GM21423 (cell line): ENCODE data around the gene MUC5AC.

Experiments
- ATAC-seq: cut with Tn5 transposase; IDR thresholded peaks from one replicate; pipeline ENCODE4 v1.9.1; 2021; ENCODE audit warnings: mild to moderate bottlenecking, moderate library complexity; ENCODE audit not compliant: unreplicated experiment

Gene MUC5AC

DNA sequence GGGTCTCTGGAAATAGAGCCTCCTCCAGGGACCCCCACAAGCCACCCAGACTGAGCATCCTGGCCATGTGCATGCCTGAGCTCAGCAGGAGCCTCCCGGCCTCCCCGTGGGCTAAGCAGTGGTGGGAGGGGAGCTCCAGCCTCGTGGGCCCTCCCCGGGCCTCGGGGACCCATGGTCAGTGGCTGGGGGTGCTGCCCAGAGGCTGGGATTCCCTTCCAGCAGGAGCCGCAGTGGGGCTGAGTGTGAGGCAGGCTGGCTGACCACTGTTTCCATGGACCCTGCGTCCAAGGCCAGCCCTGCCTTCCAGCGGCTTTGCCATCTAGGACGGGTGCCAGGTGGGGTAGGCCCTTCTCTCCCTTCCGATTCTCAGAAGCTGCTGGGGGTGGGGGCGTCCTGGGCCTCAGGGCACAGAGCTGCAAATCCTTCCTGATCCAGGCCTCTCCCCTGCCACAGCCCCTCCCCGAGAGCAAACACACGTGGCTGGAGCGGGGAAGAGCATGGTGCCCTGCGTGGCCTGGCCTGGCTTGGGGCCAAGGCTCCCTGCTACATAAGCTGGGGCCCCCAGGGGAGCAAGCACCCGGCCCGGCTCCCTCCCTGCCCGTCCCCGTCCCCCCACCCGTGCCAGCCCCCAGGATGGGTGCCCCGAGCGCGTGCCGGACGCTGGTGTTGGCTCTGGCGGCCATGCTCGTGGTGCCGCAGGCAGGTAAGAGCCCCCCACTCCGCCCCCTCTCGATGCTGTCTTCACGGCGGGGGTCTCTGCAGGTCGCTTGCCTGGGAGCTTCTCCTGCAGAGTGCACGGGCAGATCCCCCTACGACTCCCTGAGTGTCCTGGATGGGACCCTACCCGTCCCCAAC lies 65.0 kb downstream of the MUC5AC start, which contains the start of gene MUC5B:
Gene MUC5B, plus strand, starts transcription at position 576 of the 855 bp plus-strand sequence. Its CDS starts 58 bp downstream, at position 634.
- ATAC-seq, result no peak

- no peak for ATAC-seq
Measured at GRCh38 chr11:1223346-1224110, 65.8 kb downstream of the MUC5AC start.

DNA sequence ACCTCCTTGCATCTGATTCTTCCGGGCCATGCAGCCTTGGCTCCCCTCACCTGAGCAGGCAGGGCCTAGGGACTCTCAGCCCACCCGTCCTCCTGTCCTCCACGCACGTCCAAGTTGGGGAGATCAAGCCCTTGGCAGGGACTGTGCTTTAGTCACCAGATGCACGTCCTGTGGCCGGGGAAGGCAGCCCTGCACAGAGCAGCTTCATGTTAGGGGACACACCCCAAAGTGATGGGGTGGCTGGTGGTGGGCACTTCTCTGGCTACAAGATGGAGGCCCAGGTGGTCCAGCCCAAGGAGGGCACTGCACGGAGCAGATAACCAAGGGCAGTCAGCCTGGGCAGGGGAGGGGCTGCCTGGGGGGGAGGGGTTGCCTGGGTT lies 66.3 kb downstream of the MUC5AC start:
- ATAC-seq, result no peak

GRCh38 chr11:1224491-1225385 lies 67.0 kb downstream of the MUC5AC start:
- no peak for ATAC-seq

DNA sequence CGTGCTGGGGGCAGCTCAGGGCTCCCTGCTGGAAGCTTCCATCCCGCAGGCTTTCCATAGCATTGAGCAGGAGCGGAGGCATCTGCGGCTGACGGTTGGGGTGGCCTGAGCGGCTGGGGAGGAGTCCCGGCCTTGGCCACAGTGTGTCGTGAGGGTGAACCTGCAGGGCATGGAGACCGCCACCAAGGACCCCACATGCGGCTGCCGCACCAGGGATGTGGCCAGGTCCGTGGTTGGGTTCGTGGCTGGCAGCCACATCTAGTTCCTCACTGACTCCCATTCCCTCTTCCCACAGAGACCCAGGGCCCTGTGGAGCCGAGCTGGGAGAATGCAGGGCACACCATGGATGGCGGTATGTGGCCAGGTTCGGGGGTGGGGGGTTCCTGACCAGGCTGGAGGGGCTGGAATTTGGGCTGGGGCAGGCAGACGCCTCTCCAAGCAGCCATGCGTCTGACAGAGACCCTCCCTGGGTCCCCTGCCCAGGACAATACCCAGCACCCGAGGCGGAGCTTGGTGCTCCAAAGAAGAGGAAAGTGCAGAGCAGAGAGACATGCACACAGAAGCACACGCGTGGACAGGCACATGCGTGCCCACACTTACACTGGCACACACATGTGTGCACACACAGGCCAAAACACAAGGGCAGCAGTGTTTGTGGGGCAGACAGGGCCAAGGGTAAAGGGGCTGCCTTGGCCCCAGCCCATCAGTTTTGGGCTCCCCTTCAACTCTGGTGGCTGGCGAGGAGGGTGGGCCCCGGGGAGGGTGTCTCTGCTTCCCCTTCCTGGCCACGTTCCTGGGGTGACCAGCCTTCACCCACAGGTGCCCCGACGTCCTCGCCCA lies 67.9 kb downstream of the MUC5AC start:
- no peak for ATAC-seq

GRCh38 chr11:1226226-1226985 lies 68.7 kb downstream of the MUC5AC start:
- ATAC-seq, result no peak

- ATAC-seq, result no peak
Measured at GRCh38 chr11:1226986-1227550, 69.3 kb downstream of the MUC5AC start.

GRCh38 chr11:1227551-1228100 lies 69.9 kb downstream of the MUC5AC start:
- ATAC-seq, result no peak

GRCh38 chr11:1228101-1228821 lies 70.5 kb downstream of the MUC5AC start:
- no peak for ATAC-seq

GRCh38 chr11:1228921-1229451 lies 71.2 kb downstream of the MUC5AC start:
- ATAC-seq, result no peak

DNA sequence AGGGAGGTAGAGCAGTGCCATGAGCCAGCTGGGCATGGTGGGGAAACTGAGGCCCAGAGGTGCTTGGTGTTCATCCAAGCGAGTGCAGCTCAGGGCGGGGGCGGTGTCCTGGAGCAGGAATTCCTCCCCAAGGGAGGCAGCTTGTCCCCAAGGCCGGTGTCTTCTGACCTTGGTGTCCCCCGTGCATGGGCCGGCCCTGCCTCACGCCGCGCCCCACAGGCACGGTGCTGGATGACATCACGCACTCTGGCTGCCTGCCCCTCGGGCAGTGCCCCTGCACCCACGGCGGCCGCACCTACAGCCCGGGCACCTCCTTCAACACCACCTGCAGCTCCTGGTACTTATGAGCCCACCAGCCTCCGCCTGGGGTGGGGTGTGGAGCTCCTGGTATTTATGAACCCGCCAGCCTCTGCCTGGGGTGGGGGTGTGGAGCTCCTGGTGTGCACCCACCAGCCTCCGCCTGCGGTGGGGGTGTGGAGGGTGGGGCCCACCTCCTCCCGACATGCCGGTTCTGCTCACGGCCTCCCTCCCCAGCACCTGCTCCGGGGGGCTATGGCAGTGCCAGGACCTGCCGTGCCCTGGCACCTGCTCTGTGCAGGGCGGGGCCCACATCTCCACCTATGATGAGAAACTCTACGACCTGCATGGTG lies 71.8 kb downstream of the MUC5AC start:
- no peak for ATAC-seq

GRCh38 chr11:1230121-1230455 lies 72.3 kb downstream of the MUC5AC start:
- ATAC-seq, result no peak

DNA sequence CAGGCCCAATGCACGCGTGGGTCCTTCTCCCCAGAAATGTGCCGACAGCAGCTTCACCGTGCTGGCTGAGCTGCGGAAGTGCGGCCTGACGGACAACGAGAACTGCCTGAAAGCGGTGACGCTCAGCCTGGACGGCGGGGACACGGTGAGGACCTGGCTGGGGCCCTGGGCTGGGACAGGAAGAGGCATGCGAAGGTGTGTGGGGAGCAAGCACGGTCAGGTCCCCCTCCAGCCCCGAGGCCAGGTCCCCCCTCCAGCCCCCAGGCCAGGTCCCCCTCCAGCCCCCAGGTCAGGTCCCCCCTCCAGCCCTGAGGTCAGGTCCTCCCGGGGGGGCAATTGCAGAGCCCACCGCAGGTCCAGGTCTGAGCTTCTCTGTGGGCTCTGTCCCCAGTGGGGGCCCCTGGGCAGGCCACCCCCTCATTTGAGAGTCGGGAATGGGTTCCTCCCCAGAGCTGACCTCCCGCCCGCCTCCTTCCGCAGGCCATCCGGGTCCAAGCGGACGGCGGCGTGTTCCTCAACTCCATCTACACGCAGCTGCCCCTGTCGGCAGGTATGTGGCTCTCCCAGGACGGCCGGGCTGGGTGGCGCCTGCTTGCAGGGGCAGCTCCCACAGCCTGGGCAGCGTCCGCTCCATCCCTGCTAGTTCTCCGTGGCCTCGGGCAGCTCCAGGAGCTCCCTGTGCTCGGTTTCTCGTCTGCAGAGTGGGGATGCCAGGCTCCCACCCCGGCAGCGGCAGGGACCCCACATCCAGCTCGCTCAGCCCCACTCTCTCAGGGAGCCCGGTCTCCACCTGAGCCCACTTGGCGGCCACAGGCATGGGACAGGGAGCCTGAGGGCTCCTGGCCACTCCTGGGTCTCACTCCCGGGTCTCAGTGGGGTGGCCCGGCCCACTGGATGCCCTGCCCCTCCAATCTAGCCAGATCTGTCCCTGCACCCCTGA lies 73.0 kb downstream of the MUC5AC start:
- ATAC-seq, result no peak

DNA sequence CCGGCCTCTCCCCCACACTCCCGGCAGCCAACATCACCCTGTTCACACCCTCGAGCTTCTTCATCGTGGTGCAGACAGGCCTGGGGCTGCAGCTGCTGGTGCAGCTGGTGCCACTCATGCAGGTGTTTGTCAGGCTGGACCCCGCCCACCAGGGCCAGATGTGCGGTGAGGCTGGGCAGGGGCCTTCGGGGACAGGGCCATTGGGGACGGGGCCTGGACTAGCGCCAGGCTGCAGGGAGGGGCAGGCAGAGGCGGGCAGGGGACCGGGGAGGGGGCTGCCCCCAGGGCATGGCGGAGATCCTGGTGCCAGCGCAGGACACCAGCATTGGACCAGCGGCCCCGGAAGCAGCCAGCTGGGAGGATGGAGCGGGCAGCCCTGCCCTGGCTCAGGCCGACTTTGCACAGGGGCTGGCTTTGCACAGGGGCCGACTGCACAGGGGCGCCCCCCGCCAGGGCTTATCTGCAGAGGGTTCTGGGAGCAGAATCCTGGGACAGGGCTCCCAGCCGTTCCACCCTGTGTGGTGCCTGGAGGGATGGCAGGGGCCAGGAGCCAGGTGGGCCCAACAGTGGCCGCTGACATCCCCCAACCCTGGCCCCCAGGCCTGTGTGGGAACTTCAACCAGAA lies 73.8 kb downstream of the MUC5AC start:
- no peak for ATAC-seq

DNA sequence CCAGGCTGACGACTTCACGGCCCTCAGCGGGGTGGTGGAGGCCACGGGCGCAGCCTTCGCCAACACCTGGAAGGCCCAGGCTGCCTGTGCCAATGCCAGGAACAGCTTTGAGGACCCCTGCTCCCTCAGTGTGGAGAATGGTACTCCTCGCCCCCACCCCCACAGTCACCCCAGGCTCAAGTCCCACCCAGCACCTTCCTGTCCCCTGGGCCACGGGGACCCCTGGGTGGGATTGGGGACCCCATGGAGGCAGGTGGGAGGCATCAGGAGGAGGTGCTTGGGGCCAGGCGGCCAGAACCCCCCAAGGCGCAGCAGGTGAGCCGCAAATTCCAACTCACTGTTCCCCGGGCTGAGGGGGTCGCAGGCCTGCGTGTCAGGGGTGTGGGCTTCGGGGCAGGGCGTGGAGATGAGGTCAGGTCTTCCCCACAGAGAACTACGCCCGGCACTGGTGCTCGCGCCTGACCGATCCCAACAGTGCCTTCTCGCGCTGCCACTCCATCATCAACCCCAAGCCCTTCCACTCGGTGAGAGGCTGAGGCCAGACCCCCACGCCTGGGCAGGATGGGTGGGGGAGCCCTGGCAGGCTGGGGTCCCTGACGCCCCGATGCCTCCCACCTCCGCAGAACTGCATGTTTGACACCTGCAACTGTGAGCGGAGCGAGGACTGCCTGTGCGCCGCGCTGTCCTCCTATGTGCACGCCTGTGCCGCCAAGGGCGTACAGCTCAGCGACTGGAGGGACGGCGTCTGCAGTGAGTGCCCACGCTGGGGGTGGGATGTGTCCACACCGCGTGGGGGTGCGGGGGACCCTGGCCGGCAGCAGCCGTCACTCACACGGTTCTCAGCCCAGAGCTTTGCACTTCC lies 74.5 kb downstream of the MUC5AC start:
- no peak for ATAC-seq
